Panc1 (cell line): ENCODE measurements around the gene MVK. TPM values are rescaled to one million over a fixed set of nuclear protein-coding genes. Genes with fewer than 3 reads are reported as not detected.

Experiments used
- ATAC-seq: fragments of 200-7000 bp; cut with Tn5 transposase; 2 replicates; pipeline ENCODE4 v1.9.1; 2020; ENCODE audit warnings: mild to moderate bottlenecking, moderate library complexity
- BruUV-seq: library from RNA; stranded (reverse); fragments of 400-500 nt; replicated peaks from 2 replicates; lab custom pipeline; 2021; lab: Mats Ljungman, UMichigan
- CTCF ChIA-PET: fragments of 300-600 bp; sonication (Branson Sonifier 250); formaldehyde crosslinking; loops from one replicate; lab custom pipeline; 2022; ENCODE audit warnings: antibody characterized with exemption; lab: Charles Lee
- POLR2A ChIA-PET: fragments of 300-600 bp; sonication (Branson Sonifier 250); formaldehyde crosslinking; loops from one replicate; lab custom pipeline; 2022; ENCODE audit warnings: antibody characterized with exemption; lab: Charles Lee
- DNase-seq: peaks from one replicate; pipeline ENCODE4 v3.0.0-alpha.2; 2010; ENCODE audit warnings: low read depth, low spot score
- H3K27ac ChIP-seq: 2 replicates; pipeline ENCODE4 v1.5.1; 2011; ENCODE audit warnings: mild to moderate bottlenecking, low read length, inconsistent platforms
- H3K27me3 ChIP-seq: fragments of 200-500 bp; sonication (Bioruptor generic); 2 replicates; pipeline ENCODE4 v1.6.0; 2014; ENCODE audit warnings: low read length, inconsistent platforms; ENCODE audit not compliant: control insufficient read depth, insufficient read depth
- H3K36me3 ChIP-seq: fragments of 200-500 bp; sonication (Bioruptor generic); 2 replicates; pipeline ENCODE4 v1.5.1; 2014; ENCODE audit warnings: inconsistent platforms, mild to moderate bottlenecking, low read length, moderate library complexity; ENCODE audit not compliant: control insufficient read depth, insufficient read depth
- H3K4me1 ChIP-seq: 2 replicates; pipeline ENCODE4 v1.5.1; 2011; ENCODE audit warnings: inconsistent platforms, mild to moderate bottlenecking, low read length, moderate library complexity; ENCODE audit not compliant: control insufficient read depth, insufficient read depth
- H3K4me3 ChIP-seq, 2 experiments: 2 replicates each; pipeline ENCODE4 v1.5.1; 2011 to 2012; ENCODE audit warnings: low read depth in 2 of 2, low read length in 2 of 2, mild to moderate bottlenecking in 2 of 2, inconsistent platforms in 1 of 2, moderate library complexity in 1 of 2
- H3K9me3 ChIP-seq: fragments of 200-500 bp; sonication (Bioruptor generic); 2 replicates; pipeline ENCODE4 v1.5.1; 2014; ENCODE audit warnings: low read depth, mild to moderate bottlenecking, inconsistent platforms, low read length, moderate library complexity; ENCODE audit not compliant: control insufficient read depth, insufficient read depth
- CTCF ChIP-seq: fragments of 450-650 bp; IDR thresholded peaks from 2 replicates; pipeline ENCODE4 v1.5.1; 2017; ENCODE audit warnings: mild to moderate bottlenecking
- POLR2AphosphoS5 ChIP-seq: IDR thresholded peaks from 2 replicates; pipeline ENCODE4 v1.6.1; 2012; ENCODE audit warnings: mild to moderate bottlenecking, low read depth, low read length, moderate library complexity
- SIN3A ChIP-seq: IDR thresholded peaks from 2 replicates; pipeline ENCODE4 v1.6.1; 2012; ENCODE audit warnings: low read depth, mild to moderate bottlenecking, low read length, moderate library complexity, borderline replicate concordance; ENCODE audit not compliant: insufficient read depth
- TCF7L2 ChIP-seq: IDR thresholded peaks from 2 replicates; pipeline ENCODE4 v1.6.1; 2011; ENCODE audit warnings: mild to moderate bottlenecking, low read depth, low read length, inconsistent platforms
- in situ Hi-C: cut with HindIII; loops from 2 replicates; pipeline ENCODE4 v1.10.0; 2016; ENCODE audit warnings: low sequenced_read_pairs, low pct_unique_long_range_greater_than_20kb
- intact Hi-C: fragments of 100-400 bp; cut with micrococcal nuclease; formaldehyde crosslinking; loops from one replicate; pipeline ENCODE4 v1.10.0; 2022; ENCODE audit not compliant: unreplicated experiment
- total RNA-seq: library from RNA; stranded (reverse); gene quantifications from one replicate; pipeline ENCODE4 v1.2.1, GENCODE V29; 2021; ENCODE audit not compliant: unreplicated experiment
- TF ChIP-seq, protein P1 (sequence below), 2 experiments: IDR thresholded peaks; 2 replicates each; pipeline ENCODE4 v1.6.1; 2011 to 2012; ENCODE audit warnings: low read depth in 2 of 2, control low read depth in 1 of 2, low read length in 1 of 2, mild to moderate bottlenecking in 1 of 2, moderate library complexity in 1 of 2; ENCODE audit not compliant: insufficient read depth in 1 of 2

The MVK gene
- total RNA-seq, 1 experiment from 2014 or later = 41.6 TPM

DNA sequence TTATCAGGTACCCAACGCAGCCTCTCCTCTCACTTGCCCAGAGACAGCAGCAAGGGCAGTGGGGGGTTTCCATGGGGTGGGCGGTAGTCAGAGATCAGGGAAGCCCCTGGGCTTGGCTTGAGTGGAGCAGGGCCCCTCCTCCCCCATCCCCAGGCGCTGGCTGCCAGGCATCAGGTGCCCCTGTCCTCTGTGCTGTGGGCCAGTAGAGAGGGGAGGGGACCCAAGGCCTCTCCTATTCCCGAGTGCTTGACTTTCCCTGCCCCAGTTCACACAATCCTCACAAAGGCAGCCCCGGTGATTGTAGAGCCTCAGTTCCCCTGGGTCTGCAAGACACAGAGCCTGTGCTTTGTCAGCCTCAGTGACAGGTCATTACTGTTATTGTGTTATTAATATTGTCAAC lies 57.7 kb downstream of the MVK start:
- DNase-seq (no peak), ATAC-seq (no peak)
- H3K9me3 ChIP-seq = no peaks in the 10 kb centered on the region
- no peak overlapping the region for H3K27ac ChIP-seq
- ChIA-PET POLR2A (no interaction called here), CTCF (no interaction called here)
- no peak overlapping the region for H3K4me3 ChIP-seq
- in situ Hi-C loops (no loop called here), intact Hi-C loops (no loop called here)
- BruUV-seq = no TSS peak
- H3K36me3 ChIP-seq = no peaks in the 10 kb centered on the region
- peaks cover 8% of the 10 kb centered on the region; the same call in 1 of the 2 replicates for H3K27me3 ChIP-seq
- TF ChIP-seq CTCF = no peak
- TF ChIP-seq SIN3A = no peak
- TF ChIP-seq TCF7L2 = no peak
- TF ChIP-seq, protein P1, sequence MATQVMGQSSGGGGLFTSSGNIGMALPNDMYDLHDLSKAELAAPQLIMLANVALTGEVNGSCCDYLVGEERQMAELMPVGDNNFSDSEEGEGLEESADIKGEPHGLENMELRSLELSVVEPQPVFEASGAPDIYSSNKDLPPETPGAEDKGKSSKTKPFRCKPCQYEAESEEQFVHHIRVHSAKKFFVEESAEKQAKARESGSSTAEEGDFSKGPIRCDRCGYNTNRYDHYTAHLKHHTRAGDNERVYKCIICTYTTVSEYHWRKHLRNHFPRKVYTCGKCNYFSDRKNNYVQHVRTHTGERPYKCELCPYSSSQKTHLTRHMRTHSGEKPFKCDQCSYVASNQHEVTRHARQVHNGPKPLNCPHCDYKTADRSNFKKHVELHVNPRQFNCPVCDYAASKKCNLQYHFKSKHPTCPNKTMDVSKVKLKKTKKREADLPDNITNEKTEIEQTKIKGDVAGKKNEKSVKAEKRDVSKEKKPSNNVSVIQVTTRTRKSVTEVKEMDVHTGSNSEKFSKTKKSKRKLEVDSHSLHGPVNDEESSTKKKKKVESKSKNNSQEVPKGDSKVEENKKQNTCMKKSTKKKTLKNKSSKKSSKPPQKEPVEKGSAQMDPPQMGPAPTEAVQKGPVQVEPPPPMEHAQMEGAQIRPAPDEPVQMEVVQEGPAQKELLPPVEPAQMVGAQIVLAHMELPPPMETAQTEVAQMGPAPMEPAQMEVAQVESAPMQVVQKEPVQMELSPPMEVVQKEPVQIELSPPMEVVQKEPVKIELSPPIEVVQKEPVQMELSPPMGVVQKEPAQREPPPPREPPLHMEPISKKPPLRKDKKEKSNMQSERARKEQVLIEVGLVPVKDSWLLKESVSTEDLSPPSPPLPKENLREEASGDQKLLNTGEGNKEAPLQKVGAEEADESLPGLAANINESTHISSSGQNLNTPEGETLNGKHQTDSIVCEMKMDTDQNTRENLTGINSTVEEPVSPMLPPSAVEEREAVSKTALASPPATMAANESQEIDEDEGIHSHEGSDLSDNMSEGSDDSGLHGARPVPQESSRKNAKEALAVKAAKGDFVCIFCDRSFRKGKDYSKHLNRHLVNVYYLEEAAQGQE (IDR thresholded peaks at IDR 0.05; ENCODE audit: insufficient read depth in 1 of 2, low read depth in 2 of 2, low read length in 1 of 2) = no peak
- H3K4me1 ChIP-seq = no peaks in the 10 kb centered on the region

DNA sequence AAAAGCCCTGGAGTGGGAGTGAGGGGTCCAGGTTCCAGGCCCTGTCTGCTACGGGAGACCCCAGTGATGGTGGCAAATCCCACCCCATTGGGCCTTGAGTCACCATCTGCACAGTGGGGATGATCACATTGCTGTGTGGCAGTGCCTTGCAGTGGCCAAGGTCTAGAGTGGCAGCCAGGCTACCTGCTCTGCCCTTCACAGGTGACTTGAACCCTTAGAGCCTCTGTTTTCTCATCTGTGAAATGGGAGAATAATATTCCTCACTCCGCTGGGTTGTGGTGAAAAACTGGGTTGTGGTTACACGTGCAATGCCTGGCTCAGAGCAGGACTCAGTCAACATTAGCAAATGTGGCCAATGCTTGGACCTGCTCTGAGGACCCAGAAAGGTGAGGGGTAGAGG lies 58.2 kb downstream of the MVK start:
- Histone ChIP-seq H3K4me1 (no peaks in the 10 kb centered on the region), H3K9me3 (no peaks in the 10 kb centered on the region), H3K27me3 (peaks cover 8% of the 10 kb centered on the region; the same call in 1 of the 2 replicates), H3K36me3 (no peaks in the 10 kb centered on the region), H3K4me3 (no peak overlapping the region), H3K27ac (no peak overlapping the region)
- in situ Hi-C loops (no loop called here), intact Hi-C loops (no loop called here)
- ATAC-seq (no peak), DNase-seq (no peak)
- TF ChIP-seq SIN3A (no peak), TCF7L2 (no peak), POLR2AphosphoS5 (no peak), CTCF (no peak)
- TF ChIP-seq, protein P1 (IDR thresholded peaks at IDR 0.05; ENCODE audit: insufficient read depth in 1 of 2, low read depth in 2 of 2, low read length in 1 of 2) = no peak
- no TSS peak for BruUV-seq
- CTCF ChIA-PET = no interaction called here
- POLR2A ChIA-PET = no interaction called here
